Gastrocnemius medialis (tissue), 4 donors: ENCODE data around the gene KLK11. TPM values are rescaled to one million over a fixed set of nuclear protein-coding genes. Genes with fewer than 3 reads are reported as not detected.

Source experiments
- ATAC-seq, 2 donors: fragments of 150-250 bp; one replicate each; pipeline ENCODE4 v1.9.1; 2016
- DNase-seq, 2 donors: peaks; one replicate each; pipeline ENCODE4 v3.0.0-alpha.2; 2019
- H3K27ac ChIP-seq, 4 donors: fragments of 200-600 bp; sonication (generic); 1 replicate in 1 of 4; 2 replicates in 3 of 4; pipeline ENCODE4 v1.5.1; 2016 to 2018; ENCODE audit warnings: mild to moderate bottlenecking in 2 of 4, moderate library complexity in 1 of 4
- H3K27me3 ChIP-seq, 3 donors: fragments of 200-600 bp; sonication (generic) in 2 of 3; 1 replicate in 1 of 3; 2 replicates in 2 of 3; pipeline versions ENCODE4 v1.5.1 to v1.6.0; 2016 to 2019; ENCODE audit warnings: mild to moderate bottlenecking in 1 of 3, moderate library complexity in 1 of 3
- H3K36me3 ChIP-seq, 2 donors: fragments of 200-600 bp; sonication (generic) in 1 of 2; one replicate each; pipeline ENCODE4 v1.5.1; 2017 to 2018
- H3K4me1 ChIP-seq, 2 donors: fragments of 200-600 bp; sonication (generic) in 1 of 2; one replicate each; pipeline ENCODE4 v1.5.1; 2016 to 2017; ENCODE audit warnings: mild to moderate bottlenecking in 2 of 2
- H3K4me3 ChIP-seq, 4 donors: fragments of 200-600 bp; sonication (generic) in 3 of 4; 1 replicate in 1 of 4; 2 replicates in 3 of 4; pipeline ENCODE4 v1.5.1; 2016 to 2019; ENCODE audit warnings: mild to moderate bottlenecking in 2 of 4
- H3K9me3 ChIP-seq, 3 donors: fragments of 200-600 bp; sonication (generic) in 2 of 3; 1 replicate in 1 of 3; 2 replicates in 2 of 3; pipeline ENCODE4 v1.5.1; 2016 to 2019
- POLR2A ChIP-seq, 2 donors: fragments of 450-650 bp; IDR thresholded peaks; one replicate each; pipeline ENCODE4 v1.6.1; 2017; ENCODE audit warnings: antibody characterized with exemption in 2 of 2, mild to moderate bottlenecking in 2 of 2, moderate library complexity in 2 of 2
- in situ Hi-C, 4 donors: fragments of 200-750 bp; cut with MboI; loops; one replicate each; pipeline versions ENCODE4 v1.15.0 to v1.8.0; 2017; ENCODE audit warnings: low sequenced_read_pairs in 4 of 4
- intact Hi-C: fragments of 100-400 bp; cut with DNase I; formaldehyde crosslinking; loops from one replicate; pipeline ENCODE4 v1.15.1; 2023; ENCODE audit warnings: low total_unique reads
- total RNA-seq, 4 donors: library from RNA; depleted of rRNA; stranded (reverse); fragments of >200 nt; gene quantifications; one replicate each; pipeline versions ENCODE4 v1.1.0 to v1.2.3, GENCODE V29; 2016
- TF ChIP-seq, protein P1 (sequence below), 5 experiments: fragments of 450-650 bp in 3 of 5; fragments of 200-600 bp in 2 of 5; sonication (generic) in 2 of 5; IDR thresholded peaks in 4 of 5; conservative IDR thresholded peaks in 1 of 5; 1 replicate in 4 of 5; 2 replicates in 1 of 5; pipeline ENCODE4 v1.5.1; 2016 to 2019; ENCODE audit warnings: antibody characterized with exemption in 5 of 5, mild to moderate bottlenecking in 3 of 5, moderate library complexity in 3 of 5

KLK11 gene
- total RNA-seq, 4 donors from 2014 or later: not detected

DNA sequence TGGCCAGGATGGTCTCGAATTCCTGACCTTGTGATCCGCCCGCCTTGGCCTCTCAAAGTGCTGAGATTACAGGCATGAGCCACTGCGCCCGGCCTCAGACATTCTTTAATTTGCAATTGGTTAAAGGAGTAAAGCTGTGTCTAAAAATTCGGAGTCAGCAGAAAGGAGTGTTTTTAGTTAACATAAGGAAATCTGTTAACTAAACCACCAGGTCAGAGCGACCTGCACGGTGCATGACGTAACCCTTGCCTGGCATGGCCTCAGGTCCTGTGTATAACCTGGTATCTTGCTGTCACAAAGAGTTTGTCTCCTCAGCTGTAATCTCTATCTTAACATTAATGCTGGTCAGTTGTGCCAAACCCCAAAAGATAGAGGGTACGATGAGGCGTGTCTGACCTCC is 17.9 kb upstream of the KLK11 start:
- no peaks in the 10 kb centered on the region for H3K36me3 ChIP-seq
- no peak overlapping the region for H3K27ac ChIP-seq
- no peak for DNase-seq
- no peaks in the 10 kb centered on the region for H3K4me1 ChIP-seq
- in situ Hi-C loops: no loop called here
- no peaks in the 10 kb centered on the region for H3K9me3 ChIP-seq
- H3K27me3 ChIP-seq: no peaks in the 10 kb centered on the region
- H3K4me3 ChIP-seq: no peak overlapping the region
- no peak for ATAC-seq
- intact Hi-C loops: no loop called here
- no peak for TF ChIP-seq POLR2A (IDR thresholded peaks at IDR 0.05)
- TF ChIP-seq, protein P1, sequence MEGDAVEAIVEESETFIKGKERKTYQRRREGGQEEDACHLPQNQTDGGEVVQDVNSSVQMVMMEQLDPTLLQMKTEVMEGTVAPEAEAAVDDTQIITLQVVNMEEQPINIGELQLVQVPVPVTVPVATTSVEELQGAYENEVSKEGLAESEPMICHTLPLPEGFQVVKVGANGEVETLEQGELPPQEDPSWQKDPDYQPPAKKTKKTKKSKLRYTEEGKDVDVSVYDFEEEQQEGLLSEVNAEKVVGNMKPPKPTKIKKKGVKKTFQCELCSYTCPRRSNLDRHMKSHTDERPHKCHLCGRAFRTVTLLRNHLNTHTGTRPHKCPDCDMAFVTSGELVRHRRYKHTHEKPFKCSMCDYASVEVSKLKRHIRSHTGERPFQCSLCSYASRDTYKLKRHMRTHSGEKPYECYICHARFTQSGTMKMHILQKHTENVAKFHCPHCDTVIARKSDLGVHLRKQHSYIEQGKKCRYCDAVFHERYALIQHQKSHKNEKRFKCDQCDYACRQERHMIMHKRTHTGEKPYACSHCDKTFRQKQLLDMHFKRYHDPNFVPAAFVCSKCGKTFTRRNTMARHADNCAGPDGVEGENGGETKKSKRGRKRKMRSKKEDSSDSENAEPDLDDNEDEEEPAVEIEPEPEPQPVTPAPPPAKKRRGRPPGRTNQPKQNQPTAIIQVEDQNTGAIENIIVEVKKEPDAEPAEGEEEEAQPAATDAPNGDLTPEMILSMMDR (IDR thresholded peaks at IDR 0.05 in 4 of 5, conservative IDR thresholded peaks at IDR 0.05 in 1 of 5): no peak

DNA sequence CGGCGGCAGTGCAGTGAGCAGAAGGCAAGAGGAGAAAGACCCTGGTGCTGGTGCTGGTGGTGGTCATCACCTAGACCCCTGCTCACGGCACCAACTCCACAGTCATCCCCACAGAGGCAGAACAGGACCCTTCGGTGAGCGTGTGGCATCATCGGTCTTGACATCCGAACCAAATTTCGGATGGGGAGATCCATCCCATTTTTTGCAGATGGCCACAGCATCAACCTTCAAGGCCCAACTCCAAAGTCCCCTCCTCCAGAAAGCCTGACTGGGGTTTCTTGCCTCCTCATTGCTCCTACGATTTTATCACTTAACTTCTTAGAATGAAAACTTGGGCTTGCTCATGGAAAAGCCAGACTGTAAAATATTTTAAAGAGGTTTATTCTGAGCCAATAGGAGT is 17.1 kb upstream of the KLK11 start:
- intact Hi-C loops: no loop called here
- TF ChIP-seq, protein P1 (IDR thresholded peaks at IDR 0.05 in 4 of 5, conservative IDR thresholded peaks at IDR 0.05 in 1 of 5): no peak
- no peak for TF ChIP-seq POLR2A (IDR thresholded peaks at IDR 0.05)
- H3K36me3 ChIP-seq: no peaks in the 10 kb centered on the region
- H3K4me1 ChIP-seq: no peaks in the 10 kb centered on the region
- H3K27me3 ChIP-seq: no peaks in the 10 kb centered on the region
- no peaks in the 10 kb centered on the region for H3K9me3 ChIP-seq
- H3K4me3 ChIP-seq: no peak overlapping the region
- DNase-seq (no peak), ATAC-seq (no peak)
- in situ Hi-C loops: no loop called here
- no peak overlapping the region for H3K27ac ChIP-seq

- no peak for TF ChIP-seq POLR2A (IDR thresholded peaks at IDR 0.05)
- TF ChIP-seq, protein P1 (IDR thresholded peaks at IDR 0.05 in 4 of 5, conservative IDR thresholded peaks at IDR 0.05 in 1 of 5): no peak
- Histone ChIP-seq H3K9me3 (no peaks in the 10 kb centered on the region), H3K4me3 (no peak overlapping the region), H3K27ac (no peak overlapping the region), H3K36me3 (no peaks in the 10 kb centered on the region), H3K4me1 (no peaks in the 10 kb centered on the region), H3K27me3 (no peaks in the 10 kb centered on the region)
- in situ Hi-C loops: no loop called here
- ATAC-seq: no peak
- no peak for DNase-seq
- intact Hi-C loops: no loop called here
Measured at GRCh38 chr19:51040151-51040550, 13.7 kb upstream of the KLK11 start.

DNA sequence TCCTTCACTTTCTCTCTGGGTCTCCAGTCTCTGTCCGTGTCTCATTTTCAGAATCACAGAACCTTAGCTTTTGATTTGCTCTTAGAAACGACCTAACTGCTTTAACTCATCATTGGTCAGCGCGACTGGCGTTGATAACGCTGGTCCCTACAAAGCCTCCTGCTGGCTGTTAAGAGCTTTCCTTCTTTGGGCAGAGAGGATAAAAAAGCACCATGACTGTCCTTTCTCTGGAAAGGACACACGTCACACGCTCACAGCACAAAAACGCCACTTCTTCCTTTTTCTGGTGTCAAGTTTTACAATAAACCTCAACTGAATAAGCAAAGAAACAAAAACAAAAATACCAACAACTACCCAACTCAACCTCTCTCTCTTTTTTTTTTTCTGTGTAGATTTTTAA is 10.1 kb upstream of the KLK11 start:
- Histone ChIP-seq H3K36me3 (no peaks in the 10 kb centered on the region), H3K4me1 (no peaks in the 10 kb centered on the region), H3K4me3 (no peak overlapping the region), H3K27me3 (no peaks in the 10 kb centered on the region), H3K27ac (no peak overlapping the region), H3K9me3 (no peaks in the 10 kb centered on the region)
- in situ Hi-C loops: no loop called here
- DNase-seq: no peak
- intact Hi-C loops: no loop called here
- ATAC-seq: no peak
- no peak for TF ChIP-seq POLR2A (IDR thresholded peaks at IDR 0.05)
- TF ChIP-seq, protein P1 (IDR thresholded peaks at IDR 0.05 in 4 of 5, conservative IDR thresholded peaks at IDR 0.05 in 1 of 5): no peak

- H3K27me3 ChIP-seq: no peaks in the 10 kb centered on the region
- H3K4me1 ChIP-seq: no peaks in the 10 kb centered on the region
- H3K27ac ChIP-seq: no peak within 1 kb of the TSS
- intact Hi-C loops (no loop called here), in situ Hi-C loops (no loop called here)
- no peaks in the 10 kb centered on the region for H3K9me3 ChIP-seq
- no peak for ATAC-seq
- TF ChIP-seq POLR2A (IDR thresholded peaks at IDR 0.05): no peak
- TF ChIP-seq, protein P1 (IDR thresholded peaks at IDR 0.05 in 4 of 5, conservative IDR thresholded peaks at IDR 0.05 in 1 of 5): no peak
- no peak for DNase-seq
- no peak within 1 kb of the TSS for H3K4me3 ChIP-seq
- H3K36me3 ChIP-seq: no peaks in the 10 kb centered on the region
Measured at GRCh38 chr19:51034704-51035103, 8.3 kb upstream of the KLK11 start, which contains the start of gene KLK12. Gene KLK12 (minus strand): TSS chr19:51035002. CDS start chr19:51034621, 381 bp downstream.
